ENCODE data around the gene DEFB108B.
A peak's percentile ranks its signal among the peaks of the same experiment; 100 is the strongest.
"Not testable (repeated sequence)": the region's sequence is repeated elsewhere in the genome, so short reads cannot be mapped to it uniquely, and the experiment has no call there.

Gene DEFB108B

GRCh38 chr11:71832811-71833210, at the start of gene DEFB108B:
TSS of gene DEFB108B (plus strand) at chr11:71833200. CDS start at chr11:71833200, 0 bp downstream.
- not testable (repeated sequence) for DNase-seq (ENCODE audit: low read depth in 2 of 2)

GRCh38 chr11:71786114-71786847, 46.7 kb upstream of the DEFB108B start:
- DNase-seq (ENCODE audit: low read depth in 2 of 2), result not testable (repeated sequence)

GRCh38 chr11:71786848-71787097, 46.2 kb upstream of the DEFB108B start:
- DNase-seq (ENCODE audit: low read depth in 2 of 2), result peak; percentile 98 to 99

- DNase-seq (ENCODE audit: low read depth in 2 of 2), result peak; percentile 84 to 90
Measured at GRCh38 chr11:71787098-71787823, 45.7 kb upstream of the DEFB108B start.

GRCh38 chr11:71787824-71788454, 45.1 kb upstream of the DEFB108B start:
- DNase-seq (ENCODE audit: low read depth in 2 of 2), result not testable (repeated sequence)

GRCh38 chr11:71789444-71790196, 43.4 kb upstream of the DEFB108B start:
- not testable (repeated sequence) for DNase-seq (ENCODE audit: low read depth in 2 of 2)

- DNase-seq (ENCODE audit: low read depth in 2 of 2), result not testable (repeated sequence)
Measured at GRCh38 chr11:71791111-71791510, 41.9 kb upstream of the DEFB108B start.

- DNase-seq (ENCODE audit: low read depth in 2 of 2), result peak in 1 of 2 donors; percentile 25
Measured at GRCh38 chr11:71792621-71793235, 40.3 kb upstream of the DEFB108B start.

- DNase-seq (ENCODE audit: low read depth in 2 of 2), result not testable (repeated sequence)
Measured at GRCh38 chr11:71794386-71795040, 38.5 kb upstream of the DEFB108B start.

- DNase-seq (ENCODE audit: low read depth in 2 of 2), result not testable (repeated sequence)
Measured at GRCh38 chr11:71795236-71795635, 37.8 kb upstream of the DEFB108B start.

- DNase-seq (ENCODE audit: low read depth in 2 of 2), result not testable (repeated sequence)
Measured at GRCh38 chr11:71796016-71796415, 37.0 kb upstream of the DEFB108B start.

- DNase-seq (ENCODE audit: low read depth in 2 of 2), result not testable (repeated sequence)
Measured at GRCh38 chr11:71796781-71797180, 36.2 kb upstream of the DEFB108B start.

GRCh38 chr11:71799556-71800128, 33.4 kb upstream of the DEFB108B start:
- not testable (repeated sequence) for DNase-seq (ENCODE audit: low read depth in 2 of 2)

GRCh38 chr11:71800335-71800953, 32.6 kb upstream of the DEFB108B start:
- DNase-seq (ENCODE audit: low read depth in 2 of 2), result peak; percentile 60 to 77

- DNase-seq (ENCODE audit: low read depth in 2 of 2), result not testable (repeated sequence)
Measured at GRCh38 chr11:71801026-71801425, 32.0 kb upstream of the DEFB108B start.

GRCh38 chr11:71802874-71803273, 30.1 kb upstream of the DEFB108B start:
- DNase-seq (ENCODE audit: low read depth in 2 of 2), result not testable (repeated sequence)

- not testable (repeated sequence) for DNase-seq (ENCODE audit: low read depth in 2 of 2)
Measured at GRCh38 chr11:71804158-71804947, 28.6 kb upstream of the DEFB108B start.

GRCh38 chr11:71812529-71812928, 20.5 kb upstream of the DEFB108B start:
- DNase-seq (ENCODE audit: low read depth in 2 of 2), result not testable (repeated sequence)

Data from stimulated activated CD4-positive, alpha-beta T cell treated with anti-CD3 and anti-CD28 coated beads, Interleukin-15, amount 100 ng/mL, for 48 hours (primary cell).